Activated T-helper 1 cell treated with anti-CD3 and anti-CD28 coated beads, Interleukin-2, amount 50 U/mL, for 16 hours (primary cell): ENCODE data around the gene TCF7.

ENCODE experiments used
- DNase-seq, 2 donors: peaks; one replicate each; pipeline ENCODE4 v3.0.0-alpha.2; 2020; ENCODE audit warnings: low read depth in 1 of 2, low spot score in 1 of 2

The TCF7 gene

DNA sequence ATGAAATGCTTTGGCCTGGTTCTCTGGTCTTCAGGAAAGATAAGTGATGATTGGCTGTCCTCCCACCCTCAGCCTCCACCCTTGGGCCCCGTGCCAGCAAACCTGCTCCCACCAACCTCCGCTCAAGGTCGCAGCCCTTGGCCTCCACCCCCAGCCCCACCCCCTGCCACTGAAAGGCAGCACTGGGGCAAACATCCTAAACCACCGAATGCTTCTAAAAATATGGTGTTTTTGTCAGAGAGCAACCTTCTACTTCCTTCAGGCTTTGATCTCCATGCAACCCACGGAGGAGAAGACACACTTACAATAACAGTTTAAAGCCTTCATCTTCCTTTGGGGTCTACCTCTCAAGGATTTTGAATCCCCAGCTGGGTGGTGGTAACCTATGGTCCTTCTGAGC, 24.0 kb upstream of the TCF7 start:
- peak in 1 of 2 donors; percentile 53 for DNase-seq

DNA sequence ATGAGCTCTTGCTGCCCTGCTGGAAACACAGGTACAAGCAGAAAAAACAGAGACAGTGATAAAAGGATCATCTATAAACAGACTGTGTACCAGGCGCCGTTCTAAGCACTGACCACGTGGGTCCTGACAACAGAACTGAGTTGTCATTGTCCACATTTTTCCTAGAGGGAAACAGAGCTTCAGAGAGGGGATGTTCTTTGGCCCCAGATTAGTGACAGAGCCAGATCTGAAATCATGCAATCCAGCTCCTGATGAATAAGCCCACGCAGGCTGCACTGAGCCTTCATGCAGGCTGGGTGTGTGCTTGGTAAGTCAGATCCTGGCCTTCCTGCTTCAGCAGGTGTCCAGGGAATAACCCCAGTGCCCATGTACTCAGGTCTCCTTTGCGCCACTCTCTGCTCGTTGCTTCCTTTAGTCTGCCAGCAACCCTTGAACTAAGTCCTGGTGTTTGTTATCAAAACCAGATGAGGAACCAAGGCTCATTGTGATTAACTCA, 22.8 kb upstream of the TCF7 start:
- no peak for DNase-seq

DNA sequence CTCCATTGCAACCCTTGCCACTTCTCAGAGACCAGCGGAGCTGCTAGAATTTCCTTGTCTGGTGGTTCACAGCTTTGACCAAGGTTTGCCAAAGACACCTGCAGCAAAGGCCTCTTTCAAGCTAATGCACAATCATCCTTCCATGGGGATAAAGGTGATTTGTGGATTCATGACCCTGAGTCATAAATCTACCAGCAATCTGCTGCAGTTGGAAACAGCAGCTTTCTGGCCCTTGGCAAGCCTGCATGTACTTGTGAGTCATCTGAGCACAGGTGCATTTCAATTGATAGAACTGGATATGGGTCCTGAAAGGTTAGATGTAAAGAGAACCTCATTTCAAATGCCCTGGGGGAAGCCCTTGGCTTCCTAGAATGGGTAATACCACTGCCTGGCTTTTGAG, 21.6 kb upstream of the TCF7 start:
- no peak for DNase-seq

DNA sequence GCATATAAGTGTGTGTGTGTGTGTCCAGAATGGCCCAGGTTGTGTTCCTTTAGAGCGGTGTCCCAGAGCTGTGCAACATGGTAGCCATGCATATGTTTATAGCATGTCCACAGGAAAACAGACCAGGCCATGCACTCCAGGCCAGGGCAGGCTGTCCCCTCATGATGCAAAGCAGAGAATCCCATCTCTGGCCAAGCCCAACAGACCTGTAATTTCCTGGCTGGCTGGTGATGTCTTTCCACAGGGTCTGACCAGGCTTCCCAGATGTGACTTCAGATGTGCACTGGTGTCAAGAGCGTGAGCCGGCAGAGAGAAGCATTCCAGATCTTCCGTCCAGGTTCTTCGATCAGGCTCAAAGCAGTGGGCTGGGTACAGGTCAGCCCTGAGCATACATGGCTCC, 21.1 kb upstream of the TCF7 start:
- no peak for DNase-seq

DNA sequence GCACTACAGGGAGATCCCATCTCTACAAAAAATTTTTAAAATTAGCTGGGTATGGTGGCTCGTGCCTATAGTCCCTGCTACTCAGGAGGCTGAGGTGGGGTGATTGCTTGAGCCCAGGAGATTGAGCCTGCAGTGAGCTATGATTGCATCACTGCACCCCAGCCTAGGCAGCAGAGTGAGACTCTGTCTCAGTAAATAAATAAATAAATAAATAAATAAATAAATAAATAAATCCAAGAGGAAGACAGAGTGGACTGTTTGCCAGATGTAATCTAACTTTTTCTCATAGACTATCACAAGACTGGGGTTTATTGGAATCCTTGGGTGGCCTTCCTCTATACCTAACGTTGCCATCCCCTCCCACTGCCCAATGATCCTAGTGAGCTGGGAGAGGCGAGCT, 19.2 kb upstream of the TCF7 start:
- DNase-seq: no peak

DNA sequence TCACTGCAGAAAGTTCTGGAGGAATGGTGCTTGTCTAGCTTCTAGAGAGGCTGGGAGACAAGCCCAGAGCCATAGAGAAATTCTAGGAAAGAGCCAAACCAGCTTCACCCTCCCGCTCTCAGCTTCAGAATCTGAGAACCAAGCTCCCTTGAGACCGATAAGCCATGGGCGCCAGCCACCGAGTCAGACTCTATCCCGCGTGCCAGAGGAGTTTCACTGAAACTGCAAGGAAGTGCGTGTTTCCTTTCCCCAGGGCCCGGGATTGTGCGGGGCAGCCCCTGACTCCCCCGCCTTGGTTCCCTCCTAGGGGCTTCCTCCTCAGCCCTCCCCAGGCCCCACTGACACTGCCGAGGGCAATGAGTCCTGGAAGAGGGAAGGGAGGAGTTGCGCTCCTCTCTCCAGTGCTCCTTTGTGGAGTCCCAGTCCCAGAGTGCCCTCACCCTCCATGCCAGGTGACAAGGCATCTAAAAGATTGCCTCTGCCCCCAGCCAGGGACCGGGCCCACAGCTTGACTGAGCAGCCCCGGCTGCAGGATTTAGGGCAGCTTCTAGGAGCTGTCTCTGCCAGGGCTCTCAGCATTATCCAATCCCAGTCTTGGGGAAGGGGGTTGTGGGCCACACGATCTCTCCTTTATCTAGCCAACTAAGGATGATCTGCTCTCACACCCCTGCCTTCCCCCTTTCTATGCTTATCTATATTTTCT, 18.4 kb upstream of the TCF7 start:
- DNase-seq: no peak

DNA sequence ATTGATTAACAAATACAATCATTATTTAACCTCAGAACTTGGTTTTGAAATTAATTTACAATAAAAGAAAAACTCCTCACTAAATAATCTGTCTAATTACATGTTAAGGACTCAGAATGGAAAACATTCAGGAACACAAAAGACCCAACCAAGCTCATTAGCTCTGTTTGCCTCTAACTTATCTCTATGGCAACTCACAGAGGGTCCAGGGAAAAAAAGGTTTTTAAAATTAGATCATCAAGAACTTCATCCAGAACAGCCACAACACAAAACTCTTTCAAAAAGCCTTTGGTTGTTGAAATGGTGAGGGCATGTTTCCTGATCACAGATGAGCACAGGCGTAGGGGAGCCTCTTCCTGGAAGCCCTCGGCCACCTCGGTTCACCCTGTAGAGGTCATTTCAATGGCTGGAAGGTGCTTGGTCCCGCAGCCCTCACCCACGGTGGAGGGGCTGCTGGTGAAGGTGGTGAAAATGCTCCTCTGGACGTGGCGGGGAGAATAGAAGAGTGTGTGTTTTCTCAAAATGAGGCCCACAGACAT, 17.2 kb upstream of the TCF7 start:
- DNase-seq: no peak

DNA sequence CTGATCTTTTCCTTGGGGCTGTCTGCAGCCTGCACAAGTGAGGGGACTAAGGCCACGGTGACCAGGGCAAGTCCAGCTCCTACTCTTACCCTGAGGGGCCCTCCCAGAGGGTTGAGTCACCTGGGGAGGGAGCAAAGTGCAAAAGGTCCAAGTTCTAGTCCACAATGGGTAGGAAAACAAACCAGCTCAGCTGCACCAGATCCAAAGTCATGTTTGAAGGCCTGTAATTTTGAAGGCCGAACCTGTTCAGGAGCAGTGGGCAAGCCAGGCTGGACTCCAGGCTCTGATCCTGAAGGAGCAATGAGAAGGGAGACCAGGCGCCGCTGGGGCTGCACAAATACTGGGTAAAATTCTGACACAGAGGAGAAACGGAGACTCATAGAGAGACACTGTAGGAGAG, 15.8 kb upstream of the TCF7 start:
- no peak for DNase-seq

DNA sequence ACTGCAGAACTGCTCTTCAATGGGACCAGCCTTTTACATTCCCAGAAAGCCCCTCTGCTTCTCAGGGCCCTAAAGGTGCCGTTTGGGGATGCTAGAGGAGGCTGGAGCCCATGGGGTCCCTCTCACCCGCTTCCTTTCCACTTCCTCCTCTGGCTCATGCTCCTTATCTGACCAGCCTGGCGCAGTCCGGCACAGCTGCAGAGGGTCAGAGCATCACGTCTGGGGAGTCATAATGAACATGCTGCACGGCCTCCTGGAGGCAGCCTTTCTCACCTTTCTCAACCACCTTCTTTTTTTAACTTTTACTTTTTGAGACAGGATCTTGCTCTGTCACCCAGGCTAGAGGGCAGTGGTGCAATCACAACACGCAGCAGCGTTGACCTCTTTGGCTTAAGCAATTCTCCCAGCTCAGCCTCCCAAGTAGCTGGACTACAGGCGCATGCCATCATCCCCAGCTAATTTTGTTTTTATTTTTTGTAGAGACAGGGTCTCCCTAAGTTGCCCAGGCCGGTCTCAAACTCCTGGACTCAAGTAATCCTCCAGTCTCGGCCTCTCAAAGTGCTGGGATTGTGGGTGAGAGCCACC, 15.1 kb upstream of the TCF7 start:
- DNase-seq: no peak

DNA sequence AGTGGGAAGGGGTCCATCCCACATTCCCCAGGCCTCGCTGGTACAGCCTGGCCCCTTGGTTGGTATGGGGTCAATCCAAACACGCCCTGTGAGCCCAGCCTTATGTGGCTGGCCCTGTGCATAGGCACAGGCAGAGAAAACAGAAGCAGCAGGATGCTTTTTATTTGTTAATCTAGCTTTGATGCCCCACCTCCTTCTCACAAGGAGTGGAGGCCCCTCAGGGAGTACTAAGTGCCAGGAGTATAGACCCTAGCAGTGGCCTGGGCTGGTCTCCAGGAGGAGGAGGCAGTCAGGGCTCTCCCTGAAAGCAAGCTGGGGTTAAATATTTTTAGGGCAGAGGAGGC, 14.6 kb upstream of the TCF7 start:
- no peak for DNase-seq

DNA sequence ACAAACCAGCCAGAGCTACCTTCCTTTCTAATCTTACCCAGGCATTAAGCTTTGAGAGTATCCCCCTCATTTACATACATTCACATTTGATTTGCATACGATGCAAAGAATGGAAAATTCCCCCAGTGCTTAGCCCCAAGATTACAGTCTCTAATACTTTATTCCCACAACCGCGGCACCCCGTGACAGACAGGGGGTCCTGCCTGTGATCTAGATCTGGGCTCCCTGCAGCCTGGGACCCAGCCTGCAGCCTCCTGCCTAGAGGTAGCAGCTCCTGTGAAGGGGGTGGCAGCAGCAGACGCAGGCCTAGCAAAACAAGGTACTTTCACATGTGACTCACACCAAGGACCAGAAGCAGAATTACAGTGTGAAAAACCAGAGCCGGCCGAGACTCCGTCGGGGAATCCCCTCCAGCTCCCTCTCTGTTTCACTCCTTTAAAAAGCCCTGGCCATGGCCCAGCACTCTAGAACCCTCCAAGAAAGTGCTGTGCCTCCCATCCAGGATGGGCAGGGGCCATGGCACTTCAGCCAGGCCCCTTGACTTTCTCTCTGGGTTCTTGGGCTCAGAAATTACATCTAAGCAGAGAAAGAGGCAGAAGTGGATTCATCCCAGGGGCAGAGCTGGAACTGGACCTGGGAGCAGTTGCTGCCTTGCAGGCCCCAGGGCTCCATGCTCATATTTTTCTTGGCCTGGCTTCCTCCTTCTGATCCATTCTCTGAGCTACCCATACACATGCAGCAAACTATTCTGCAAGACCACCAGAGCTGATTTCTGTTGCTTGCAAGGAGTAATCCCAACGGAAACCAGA, 14.0 kb upstream of the TCF7 start:
- DNase-seq: peak; percentile 58 to 78

DNA sequence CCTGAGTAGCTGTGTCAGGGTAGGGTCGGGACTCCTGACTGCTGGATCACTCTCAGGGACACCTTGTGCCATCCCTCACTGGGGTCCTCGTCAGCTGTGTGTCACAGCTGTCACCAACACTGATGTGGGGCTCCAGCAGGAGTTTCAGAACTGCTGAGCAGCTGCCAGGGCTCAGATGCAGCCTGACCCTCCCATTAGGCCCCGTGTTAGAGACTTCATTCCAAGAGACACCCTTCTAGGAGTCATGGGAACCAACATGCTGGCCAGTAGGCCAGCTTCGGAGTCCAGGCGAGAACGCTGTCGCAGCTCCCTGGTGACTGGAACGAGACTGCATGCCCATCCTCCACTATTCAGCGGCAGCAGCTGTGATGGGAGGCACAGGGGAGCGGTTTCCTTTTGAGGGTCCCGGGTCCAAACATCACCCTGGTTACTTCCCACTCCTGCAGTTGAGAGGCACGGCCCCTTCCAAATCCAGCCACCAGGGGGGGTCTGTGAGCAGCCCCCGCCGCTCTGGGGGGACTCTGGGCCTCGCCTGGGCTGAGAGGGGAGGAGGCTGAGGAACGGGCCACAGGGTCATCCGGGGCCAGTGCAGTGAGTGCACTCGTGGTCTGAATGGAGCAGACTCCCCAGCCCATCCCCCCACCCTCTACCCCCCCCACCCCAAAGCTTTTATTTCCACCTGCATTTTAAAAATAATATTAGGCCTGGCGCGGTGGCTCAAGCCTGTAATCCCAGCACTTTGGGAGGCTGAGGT, 12.6 kb upstream of the TCF7 start:
- DNase-seq: peak; percentile 61 to 69

DNA sequence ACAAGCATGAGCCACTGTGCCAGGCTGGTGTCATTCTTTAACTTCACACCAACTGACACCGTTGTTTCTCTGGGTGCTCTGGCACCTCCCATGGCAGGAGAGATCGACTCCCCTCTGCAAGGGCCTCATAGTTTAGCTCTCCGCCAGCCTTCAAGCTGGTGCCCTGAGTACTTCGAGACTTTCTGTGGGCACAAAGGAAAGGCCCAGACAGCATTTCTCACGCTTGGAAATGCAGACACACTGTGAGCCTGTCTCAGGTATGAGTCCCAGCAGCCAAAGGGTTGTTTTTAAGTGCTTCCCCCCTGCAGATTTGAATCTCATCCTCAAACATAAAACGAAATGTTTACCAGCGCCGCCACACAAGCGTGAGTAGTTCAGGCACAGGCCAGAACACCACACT, 11.1 kb upstream of the TCF7 start:
- no peak for DNase-seq

DNA sequence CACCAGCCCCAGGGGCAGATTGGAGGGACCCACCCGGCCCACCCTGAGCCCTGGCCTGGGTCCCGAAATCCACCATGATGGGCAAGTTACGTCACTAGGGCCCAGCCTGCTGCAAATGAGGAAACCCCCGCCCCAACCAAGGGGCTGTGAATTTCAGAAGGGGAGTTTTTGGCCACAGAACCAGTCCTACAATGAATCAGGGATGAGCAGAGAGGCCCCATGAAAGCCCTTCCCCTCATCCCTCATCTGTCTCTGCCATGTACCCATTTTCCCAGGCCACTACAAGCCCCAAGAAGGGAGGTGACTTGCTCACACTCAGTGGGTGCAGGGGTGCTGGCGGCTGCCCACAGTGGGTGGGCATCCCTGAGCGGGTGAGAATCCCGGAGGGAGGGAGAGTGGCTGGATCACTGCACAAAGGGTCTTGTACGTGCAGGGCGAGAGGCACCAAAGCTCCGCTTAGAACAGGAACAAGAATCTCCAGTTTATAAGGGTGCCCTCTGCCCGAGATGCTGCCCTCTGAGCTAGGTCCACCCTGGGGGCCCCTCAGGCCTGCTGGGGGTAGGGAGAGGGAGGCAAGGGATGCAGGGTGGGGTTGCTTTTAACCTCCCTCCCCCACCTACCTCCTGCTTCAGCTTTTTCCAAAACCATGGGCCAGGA, 10.4 kb upstream of the TCF7 start:
- no peak for DNase-seq

DNA sequence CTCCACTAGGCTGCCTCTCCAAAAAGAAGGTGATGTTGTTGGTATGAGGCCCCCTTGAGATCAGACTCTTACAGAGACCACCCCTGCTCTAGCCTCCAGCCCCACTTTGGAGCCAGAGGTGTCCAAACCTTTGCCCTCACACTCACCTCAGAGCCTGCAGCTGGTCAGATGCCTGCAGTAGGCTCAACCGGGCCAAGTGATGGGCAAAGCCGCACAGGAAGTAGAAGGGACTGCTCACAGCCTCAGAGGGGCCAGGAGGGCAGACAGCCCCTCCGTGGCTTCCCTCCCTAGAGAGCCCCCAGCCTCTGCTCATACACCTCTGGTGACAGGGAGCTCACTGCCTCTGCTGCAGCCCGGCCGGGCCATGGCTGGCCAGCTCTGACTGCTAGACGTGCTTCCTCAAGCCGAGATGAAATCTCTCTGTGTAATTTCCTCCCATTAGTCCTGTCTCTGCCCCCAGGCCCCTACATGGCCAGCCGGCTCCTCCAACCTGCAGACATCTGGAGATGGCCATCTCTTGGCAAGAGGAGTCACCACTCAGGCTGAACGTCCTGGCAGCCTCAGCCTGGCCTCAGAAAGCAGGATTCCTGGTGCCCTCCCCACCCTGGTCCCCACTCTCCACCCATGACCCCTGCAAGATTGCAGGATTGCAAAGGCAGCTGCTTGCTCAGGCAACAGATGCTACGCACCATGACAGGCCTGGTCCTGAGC, 7.3 kb upstream of the TCF7 start:
- no peak for DNase-seq

DNA sequence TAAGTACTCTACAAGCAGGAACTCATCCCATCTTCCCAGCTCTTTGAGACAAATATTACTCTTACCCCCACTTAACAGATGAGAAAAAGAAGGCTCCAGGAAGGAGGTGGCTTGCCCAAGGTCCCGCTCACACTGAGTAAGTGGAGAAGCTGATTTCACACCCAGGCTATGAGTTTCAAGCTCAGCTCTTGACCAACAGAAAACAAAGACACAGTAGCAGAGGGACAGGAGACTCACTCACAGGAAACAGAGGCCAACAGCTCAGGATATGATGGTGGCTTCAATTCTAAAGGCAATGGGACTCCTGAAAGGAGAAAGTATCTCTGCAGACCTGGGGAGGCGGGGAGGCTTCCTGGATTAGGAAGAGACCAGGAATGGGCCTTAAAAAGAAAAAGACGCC, 6.7 kb upstream of the TCF7 start:
- DNase-seq: no peak

DNA sequence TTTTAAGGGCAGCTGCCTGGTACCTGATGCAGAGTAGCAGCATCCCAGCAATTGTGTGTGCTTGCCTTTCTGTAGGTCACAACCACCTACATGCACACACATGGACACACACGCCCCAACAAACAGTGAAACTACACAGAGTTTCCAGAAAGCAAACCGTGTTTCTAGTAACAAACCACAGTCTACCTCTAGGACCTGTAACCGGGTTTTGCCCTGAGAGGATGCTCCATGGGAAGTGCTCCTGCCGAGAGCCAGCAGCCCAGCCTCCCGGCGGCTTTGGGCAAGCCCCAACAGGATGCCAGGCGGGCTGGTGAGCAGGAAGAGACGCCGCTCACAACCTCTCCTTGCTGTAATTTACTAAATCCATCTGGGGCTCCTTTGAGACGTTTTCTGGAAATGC, 4.1 kb upstream of the TCF7 start:
- no peak for DNase-seq

DNA sequence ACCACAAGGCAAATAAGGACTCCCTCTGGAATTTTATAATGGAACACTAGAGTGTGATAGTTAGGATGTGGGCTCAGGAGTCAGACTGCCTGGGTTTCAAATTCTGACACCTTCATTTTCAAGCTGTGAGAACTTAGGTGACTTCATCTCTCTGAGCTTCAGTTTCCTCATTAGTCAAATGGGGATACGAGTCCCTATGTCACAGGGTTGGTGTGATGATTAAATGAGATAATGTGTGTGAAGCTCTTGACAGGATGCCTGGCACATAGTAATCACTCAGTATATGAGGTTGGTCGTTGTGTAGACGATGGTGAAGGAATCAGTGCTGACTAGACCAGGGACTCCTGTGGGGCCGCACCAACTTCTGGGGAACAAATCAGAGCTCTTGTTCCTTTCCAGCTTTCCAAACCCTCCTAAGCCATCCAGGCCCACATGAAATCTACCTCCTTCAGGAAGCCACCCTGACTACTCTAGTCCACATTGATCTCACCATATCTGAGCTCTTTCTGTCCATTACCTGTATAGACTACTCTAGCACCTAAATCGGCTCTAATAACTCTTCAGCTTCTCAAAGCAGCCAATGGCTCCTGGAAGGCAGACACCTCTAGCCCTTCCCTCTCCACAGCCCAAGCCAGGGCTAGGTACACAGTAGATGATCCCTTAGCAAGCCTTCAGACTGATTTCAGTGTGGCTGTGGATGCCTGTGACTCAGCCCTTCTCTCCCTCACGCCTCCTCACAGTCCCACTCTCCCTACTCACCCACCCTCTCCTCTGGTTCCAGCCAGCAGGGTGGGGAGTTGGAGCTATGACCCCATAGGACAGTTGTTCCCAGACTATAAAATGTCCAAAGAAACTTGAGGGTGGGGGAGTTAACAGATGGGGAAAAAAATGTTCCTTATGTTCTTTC, 2.5 kb upstream of the TCF7 start:
- DNase-seq: no peak

DNA sequence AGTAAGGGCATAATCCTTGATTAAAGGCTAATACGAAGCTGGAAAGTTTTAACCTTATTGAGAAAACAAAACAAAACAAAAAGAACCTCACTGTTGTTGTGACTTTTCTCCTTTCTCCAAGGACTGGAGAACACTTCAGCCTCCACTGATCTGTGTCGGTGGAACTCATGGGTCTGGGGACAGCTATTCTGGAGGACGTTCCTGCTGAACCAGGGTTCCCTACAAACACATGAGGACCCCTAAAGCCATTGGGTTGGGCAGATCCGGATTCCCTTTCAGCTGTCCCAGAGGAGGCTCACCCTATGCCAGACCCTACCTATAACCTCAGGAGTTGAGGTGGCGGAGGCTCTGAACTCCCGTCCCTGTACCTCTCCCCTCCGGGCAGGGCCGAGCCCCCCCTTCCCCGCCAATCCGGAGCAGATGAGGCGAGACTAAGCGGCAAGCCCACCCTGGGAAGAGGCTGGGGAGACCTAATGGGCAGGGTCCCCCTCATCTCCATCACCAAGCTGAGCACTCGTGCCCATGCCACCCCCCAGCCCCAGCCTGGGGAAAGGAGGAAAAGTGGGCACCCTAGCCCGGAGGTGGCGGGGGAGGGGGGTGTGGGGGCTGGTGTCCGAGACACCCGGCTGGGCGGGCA, 1.6 kb upstream of the TCF7 start:
- DNase-seq: no peak
